Dermis microvascular lymphatic vessel endothelial cell (primary cell): Measurements from ENCODE around the gene IQCN. TPM values are rescaled to one million over a fixed set of nuclear protein-coding genes. Genes with fewer than 3 reads are reported as not detected.

Experiments
- DNase-seq, 2 donors: peaks; one replicate each; pipeline versions ENCODE4 v3.0.0 to v3.0.0-alpha.2; 2010; ENCODE audit warnings: low read depth in 2 of 2
- total RNA-seq: library from RNA; depleted of rRNA; stranded (reverse); fragments of >200 nt; gene quantifications from 2 replicates; pipeline ENCODE4 v1.2.1, GENCODE V29; 2014

IQCN gene
- total RNA-seq, 1 donor from 2014 or later = 0.13 TPM

- no peak for DNase-seq
Observed at GRCh38 chr19:18306888-18307260, 32.6 kb upstream of the IQCN start.

GRCh38 chr19:18306209-18306887, 32.1 kb upstream of the IQCN start:
- DNase-seq = no peak

- peak; percentile 73 to 87 for DNase-seq
Observed at GRCh38 chr19:18304458-18305310, 30.4 kb upstream of the IQCN start.

GRCh38 chr19:18304208-18304457, 29.9 kb upstream of the IQCN start:
- no peak for DNase-seq

GRCh38 chr19:18301718-18302111, 27.5 kb upstream of the IQCN start:
- DNase-seq = no peak

GRCh38 chr19:18300930-18301717, 26.9 kb upstream of the IQCN start:
- DNase-seq = peak in 1 of 2 donors; percentile 33

GRCh38 chr19:18299654-18300053, 25.4 kb upstream of the IQCN start:
- no peak for DNase-seq

GRCh38 chr19:18298601-18299000, 24.3 kb upstream of the IQCN start:
- no peak for DNase-seq

GRCh38 chr19:18297308-18297707, 23.1 kb upstream of the IQCN start:
- DNase-seq = no peak

- no peak for DNase-seq
Observed at GRCh38 chr19:18295034-18295451, 20.8 kb upstream of the IQCN start.

- DNase-seq = no peak
Observed at GRCh38 chr19:18294467-18294864, 20.2 kb upstream of the IQCN start.

GRCh38 chr19:18293642-18294466, 19.6 kb upstream of the IQCN start:
- DNase-seq = no peak

- peak in 1 of 2 donors; percentile 65 for DNase-seq
Observed at GRCh38 chr19:18292810-18293641, 18.8 kb upstream of the IQCN start.

GRCh38 chr19:18292462-18292809, 18.2 kb upstream of the IQCN start:
- DNase-seq = no peak

- DNase-seq = peak in 1 of 2 donors; percentile 73
Observed at GRCh38 chr19:18291590-18292461, 17.6 kb upstream of the IQCN start.

- DNase-seq = no peak
Observed at GRCh38 chr19:18291019-18291524, 16.8 kb upstream of the IQCN start.

GRCh38 chr19:18290302-18291018, 16.2 kb upstream of the IQCN start:
- no peak for DNase-seq

GRCh38 chr19:18289471-18290301, 15.4 kb upstream of the IQCN start:
- no peak for DNase-seq
